Subcutaneous adipose tissue (tissue), 4 donors: ENCODE measurements around the gene RIPK3. TPM values are rescaled to one million over a fixed set of nuclear protein-coding genes. Genes with fewer than 3 reads are reported as not detected.

Source experiments
- total RNA-seq, 4 donors: library from RNA; depleted of rRNA; stranded (reverse); fragments of >200 nt; gene quantifications; one replicate each; pipeline ENCODE4 v1.1.0, GENCODE V29; 2016
- TF ChIP-seq, protein P1 (sequence below): fragments of 450-650 bp; IDR thresholded peaks from one replicate; pipeline ENCODE4 v1.5.1; 2016; ENCODE audit warnings: low read depth, mild to moderate bottlenecking, control low read depth, antibody characterized with exemption, moderate library complexity

The RIPK3 gene
- total RNA-seq, 4 donors from 2014 or later = 10.3 to 14.3 (median 12.3) TPM

- TF ChIP-seq, protein P1, sequence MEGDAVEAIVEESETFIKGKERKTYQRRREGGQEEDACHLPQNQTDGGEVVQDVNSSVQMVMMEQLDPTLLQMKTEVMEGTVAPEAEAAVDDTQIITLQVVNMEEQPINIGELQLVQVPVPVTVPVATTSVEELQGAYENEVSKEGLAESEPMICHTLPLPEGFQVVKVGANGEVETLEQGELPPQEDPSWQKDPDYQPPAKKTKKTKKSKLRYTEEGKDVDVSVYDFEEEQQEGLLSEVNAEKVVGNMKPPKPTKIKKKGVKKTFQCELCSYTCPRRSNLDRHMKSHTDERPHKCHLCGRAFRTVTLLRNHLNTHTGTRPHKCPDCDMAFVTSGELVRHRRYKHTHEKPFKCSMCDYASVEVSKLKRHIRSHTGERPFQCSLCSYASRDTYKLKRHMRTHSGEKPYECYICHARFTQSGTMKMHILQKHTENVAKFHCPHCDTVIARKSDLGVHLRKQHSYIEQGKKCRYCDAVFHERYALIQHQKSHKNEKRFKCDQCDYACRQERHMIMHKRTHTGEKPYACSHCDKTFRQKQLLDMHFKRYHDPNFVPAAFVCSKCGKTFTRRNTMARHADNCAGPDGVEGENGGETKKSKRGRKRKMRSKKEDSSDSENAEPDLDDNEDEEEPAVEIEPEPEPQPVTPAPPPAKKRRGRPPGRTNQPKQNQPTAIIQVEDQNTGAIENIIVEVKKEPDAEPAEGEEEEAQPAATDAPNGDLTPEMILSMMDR = no peak
These were observed 29.5 kb downstream of the RIPK3 start for GRCh38 chr14:24310265-24310645.

GRCh38 chr14:24309538-24310264, 30.1 kb downstream of the RIPK3 start, which contains the start of gene LTB4R2:
Gene LTB4R2, plus strand, starts transcription at chr14:24310140. Its CDS starts 525 bp downstream, at chr14:24310665.
- TF ChIP-seq, protein P1 = no peak

DNA sequence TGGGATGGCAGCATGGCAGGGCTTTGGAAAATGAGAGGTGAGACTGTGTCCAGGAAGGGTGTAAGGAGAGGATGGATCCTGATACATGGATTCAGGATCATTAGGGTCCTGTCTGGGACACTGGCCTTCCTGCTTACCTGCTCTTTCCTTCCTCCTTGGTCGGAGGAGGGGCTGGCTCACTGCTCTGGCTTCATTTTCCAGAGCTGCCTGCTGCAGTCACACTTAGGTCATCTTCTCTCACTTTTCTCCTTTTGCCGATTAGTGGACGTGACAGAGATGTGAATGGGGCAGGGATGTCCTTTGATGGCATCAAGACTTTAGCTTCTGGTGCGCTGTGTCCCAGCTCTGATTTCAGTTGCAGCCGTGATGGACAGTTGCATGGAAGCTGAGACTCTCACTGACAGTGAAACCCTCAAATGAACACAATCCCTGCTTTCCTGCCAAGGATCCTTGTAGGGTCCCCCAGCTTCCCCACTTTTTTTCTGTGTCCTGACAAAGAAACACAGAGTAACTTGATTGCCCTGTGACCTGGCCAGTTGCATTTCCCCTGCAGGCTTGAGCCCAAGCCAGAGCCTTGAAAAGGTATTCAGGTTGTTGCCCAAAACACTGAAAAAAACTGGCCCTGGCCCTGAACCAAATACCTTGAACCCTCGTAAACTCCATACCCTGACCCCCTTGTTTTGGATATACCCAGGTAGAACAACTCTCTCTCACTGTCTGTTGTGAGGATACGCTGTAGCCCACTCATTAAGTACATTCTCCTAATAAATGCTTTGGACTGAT, 31.3 kb downstream of the RIPK3 start:
- TF ChIP-seq, protein P1 = no peak

DNA sequence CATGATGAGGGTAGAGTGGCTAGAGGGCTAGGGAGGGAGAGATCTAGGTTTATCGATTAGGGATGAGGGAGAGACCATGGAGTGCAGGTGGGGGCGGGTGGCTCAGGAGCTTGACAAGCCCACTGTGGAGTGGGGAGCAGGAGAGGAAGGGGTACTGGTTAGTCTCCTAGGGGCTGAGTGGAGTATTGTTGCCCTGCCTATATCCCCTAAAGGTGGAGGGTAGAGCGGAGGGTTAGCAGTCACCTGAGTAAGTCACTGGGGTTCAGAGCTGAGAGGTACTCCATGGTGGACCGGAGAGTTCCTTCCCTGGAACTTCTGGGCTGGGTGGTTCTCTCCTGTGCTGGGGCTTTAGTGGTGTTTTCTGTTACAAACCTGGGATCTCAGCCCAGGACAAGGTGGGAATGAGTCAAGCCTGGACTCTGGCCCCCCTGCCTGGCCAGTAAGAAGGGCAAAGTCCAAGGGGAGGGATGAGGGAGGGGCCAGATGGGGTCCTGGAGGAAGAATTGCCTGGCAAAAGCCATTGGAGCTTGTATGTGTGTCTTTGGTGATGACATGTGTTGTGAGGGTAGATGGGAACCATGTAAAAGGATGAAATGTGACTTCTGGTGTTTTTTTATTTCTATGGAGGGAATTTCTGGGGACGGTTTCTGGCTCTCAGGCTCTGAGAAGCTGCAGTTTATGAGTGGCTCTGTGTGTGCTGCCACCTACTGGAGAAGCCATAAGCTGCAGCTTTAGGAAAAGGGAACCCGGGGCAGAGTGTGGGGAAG, 32.0 kb downstream of the RIPK3 start, which contains the start of gene CIDEB:
Gene CIDEB, minus strand, starts transcription at position 403 of the 767 bp plus-strand sequence. Its CDS starts 119 bp downstream, at position 284.
- TF ChIP-seq, protein P1 = no peak

DNA sequence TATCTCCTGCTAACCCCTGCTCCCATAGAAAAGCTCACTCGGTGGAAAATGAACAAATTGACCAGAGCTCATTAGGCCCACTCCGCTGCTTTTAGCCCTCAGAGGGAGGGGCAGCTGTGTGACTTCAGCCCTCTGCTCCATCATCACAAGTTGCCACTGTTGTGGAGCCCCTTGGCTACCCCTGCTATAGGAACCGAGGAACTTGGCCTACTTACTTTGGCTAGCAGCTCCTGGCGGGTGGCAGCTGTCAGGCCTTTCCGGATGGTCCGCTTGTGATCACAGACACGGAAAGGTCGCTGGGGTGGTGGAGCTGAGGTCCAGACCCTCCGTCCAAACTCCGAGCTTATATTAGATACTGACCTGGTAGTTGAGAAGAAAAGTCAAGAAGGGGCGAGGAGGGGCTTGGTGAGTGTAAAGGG, 32.6 kb downstream of the RIPK3 start:
- TF ChIP-seq, protein P1 = no peak

GRCh38 chr14:24304019-24304387, 35.8 kb downstream of the RIPK3 start:
- TF ChIP-seq, protein P1 = no peak
